PC-9 (cell line): ENCODE data around the gene C3orf33.

Source experiments
- CTCF ChIP-seq: fragments of 200-600 bp; sonication (generic); conservative IDR thresholded peaks from 2 replicates; pipeline ENCODE4 v1.6.1; 2017; ENCODE audit warnings: mixed run types, antibody characterized with exemption, mild to moderate bottlenecking, moderate library complexity
- EZH2 ChIP-seq: fragments of 200-600 bp; sonication (generic); IDR thresholded peaks from 2 replicates; pipeline ENCODE4 v1.8.0; 2017; ENCODE audit warnings: antibody characterized with exemption, low read depth

GRCh38 chr3:155737844-155738460, 68.1 kb downstream of the C3orf33 start:
- TF ChIP-seq CTCF (no peak), EZH2 (no peak)
